Measurements from ENCODE around the gene CDC5L.

DNA sequence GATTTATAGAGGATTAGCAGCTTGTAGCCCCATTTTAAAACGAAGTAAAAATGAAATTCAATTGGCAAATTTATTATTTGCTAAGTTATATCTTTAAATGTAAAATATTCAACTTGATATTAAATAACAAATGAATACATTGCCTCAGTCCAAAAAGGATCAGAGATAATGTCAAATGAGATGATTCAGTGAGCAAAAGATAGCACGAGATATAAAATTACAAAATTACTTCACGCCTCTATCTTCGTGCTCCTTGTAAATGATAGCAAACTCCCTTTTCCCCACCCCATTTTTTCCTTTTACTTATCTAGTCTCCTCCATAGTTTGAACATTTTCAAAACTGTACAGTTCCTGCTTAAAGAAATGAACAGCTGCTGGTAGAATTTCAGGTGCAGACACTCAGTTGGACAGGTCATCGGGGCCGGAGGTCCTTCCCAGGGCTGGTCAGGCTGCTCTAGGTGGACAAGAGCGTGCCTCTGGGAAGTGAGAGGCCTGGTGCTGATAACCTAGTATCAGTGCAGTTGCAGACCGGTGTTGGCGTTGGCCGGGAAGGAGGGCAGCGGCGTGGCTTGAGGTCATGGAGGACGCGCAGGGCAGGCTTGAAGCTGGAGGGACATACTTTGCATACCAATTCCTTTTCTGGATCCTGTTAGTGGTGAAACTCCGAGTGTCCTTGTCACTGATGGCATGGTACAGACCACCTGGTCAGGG is 83.9 kb downstream of the CDC5L start:
- TF ChIP-seq, protein P1, sequence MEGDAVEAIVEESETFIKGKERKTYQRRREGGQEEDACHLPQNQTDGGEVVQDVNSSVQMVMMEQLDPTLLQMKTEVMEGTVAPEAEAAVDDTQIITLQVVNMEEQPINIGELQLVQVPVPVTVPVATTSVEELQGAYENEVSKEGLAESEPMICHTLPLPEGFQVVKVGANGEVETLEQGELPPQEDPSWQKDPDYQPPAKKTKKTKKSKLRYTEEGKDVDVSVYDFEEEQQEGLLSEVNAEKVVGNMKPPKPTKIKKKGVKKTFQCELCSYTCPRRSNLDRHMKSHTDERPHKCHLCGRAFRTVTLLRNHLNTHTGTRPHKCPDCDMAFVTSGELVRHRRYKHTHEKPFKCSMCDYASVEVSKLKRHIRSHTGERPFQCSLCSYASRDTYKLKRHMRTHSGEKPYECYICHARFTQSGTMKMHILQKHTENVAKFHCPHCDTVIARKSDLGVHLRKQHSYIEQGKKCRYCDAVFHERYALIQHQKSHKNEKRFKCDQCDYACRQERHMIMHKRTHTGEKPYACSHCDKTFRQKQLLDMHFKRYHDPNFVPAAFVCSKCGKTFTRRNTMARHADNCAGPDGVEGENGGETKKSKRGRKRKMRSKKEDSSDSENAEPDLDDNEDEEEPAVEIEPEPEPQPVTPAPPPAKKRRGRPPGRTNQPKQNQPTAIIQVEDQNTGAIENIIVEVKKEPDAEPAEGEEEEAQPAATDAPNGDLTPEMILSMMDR (conservative IDR thresholded peaks at IDR 0.05; ENCODE audit: low read length), result no peak
- TF ChIP-seq EZH2phosphoT487 (IDR thresholded peaks at IDR 0.05; ENCODE audit: borderline replicate concordance), result no peak
